HG03064 (cell line): ENCODE results near the gene KCNAB1.

ENCODE experiments used
- ATAC-seq: cut with Tn5 transposase; IDR thresholded peaks from one replicate; pipeline ENCODE4 v1.9.1; 2021; ENCODE audit warnings: low read depth; ENCODE audit not compliant: unreplicated experiment

Gene KCNAB1

DNA sequence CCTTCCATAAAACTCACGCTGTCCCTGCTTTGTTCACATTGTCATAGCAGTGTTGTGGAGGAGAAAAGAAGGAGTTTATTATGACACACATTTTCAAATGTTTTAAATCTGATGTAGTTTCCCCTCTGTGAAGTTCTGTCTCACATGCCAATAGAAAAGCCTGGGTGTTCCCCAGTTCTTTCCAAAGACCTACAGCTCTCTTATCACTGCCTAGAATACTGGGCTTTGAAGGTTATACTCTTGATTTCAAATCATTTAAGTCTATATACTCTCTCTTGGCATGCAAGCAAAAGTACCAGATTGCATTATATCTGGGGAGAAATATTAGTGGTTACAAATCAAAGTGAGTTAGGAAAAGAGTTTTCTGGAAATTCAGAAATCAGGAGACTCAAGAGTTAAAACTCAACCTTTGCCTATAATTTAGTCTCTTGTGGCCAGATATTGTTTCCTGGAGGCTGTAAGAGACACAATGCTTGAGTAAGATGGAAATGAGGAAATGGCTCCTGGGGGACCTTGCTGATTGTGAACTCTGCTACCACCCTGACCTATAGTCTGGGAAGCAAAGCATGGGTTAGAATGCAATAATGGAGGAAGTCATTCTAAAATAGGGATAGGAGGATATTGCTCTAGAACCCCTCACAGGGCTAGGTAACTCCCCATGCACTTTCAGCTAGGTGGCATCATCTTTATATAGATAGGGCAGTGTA is 182.8 kb downstream of the KCNAB1 start:
- no peak for ATAC-seq

DNA sequence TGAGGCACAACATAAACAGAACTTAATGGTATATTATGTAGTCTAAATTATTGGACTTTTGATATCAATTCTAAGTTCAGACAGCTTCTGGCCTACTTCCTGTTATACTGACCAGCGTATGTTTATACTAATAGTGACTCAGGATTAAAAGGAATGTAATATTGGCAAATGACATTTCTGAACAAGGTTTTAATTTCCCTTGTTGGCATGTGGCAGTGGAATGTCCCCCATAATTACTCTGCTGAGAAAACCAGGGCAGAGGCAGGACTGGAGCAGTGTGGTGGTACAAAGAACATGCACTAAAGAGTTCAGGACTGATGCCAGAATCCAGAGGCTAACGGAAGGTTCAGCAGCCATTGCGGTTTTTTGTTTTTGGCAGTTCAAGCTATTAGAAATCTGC is 184.0 kb downstream of the KCNAB1 start:
- no peak for ATAC-seq

DNA sequence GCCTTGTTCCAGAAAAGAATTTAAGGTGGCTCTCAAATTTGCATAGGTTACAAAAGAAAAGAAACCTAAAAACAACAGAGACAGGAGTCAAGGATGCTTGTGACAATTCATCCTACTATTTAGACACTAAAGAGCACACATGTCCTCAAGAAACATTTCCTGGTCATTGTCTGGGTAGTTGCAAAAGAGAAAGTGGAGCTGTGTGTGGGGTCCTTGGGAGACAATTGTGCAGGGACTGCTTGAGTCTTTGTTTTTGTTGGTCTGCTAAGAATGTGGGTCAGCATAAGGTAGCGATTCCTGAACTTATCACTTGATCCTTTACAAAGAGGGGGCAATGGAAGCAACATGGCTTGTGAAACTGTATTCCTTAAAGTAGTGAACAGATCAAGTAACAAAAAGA is 185.3 kb downstream of the KCNAB1 start:
- ATAC-seq, result no peak

DNA sequence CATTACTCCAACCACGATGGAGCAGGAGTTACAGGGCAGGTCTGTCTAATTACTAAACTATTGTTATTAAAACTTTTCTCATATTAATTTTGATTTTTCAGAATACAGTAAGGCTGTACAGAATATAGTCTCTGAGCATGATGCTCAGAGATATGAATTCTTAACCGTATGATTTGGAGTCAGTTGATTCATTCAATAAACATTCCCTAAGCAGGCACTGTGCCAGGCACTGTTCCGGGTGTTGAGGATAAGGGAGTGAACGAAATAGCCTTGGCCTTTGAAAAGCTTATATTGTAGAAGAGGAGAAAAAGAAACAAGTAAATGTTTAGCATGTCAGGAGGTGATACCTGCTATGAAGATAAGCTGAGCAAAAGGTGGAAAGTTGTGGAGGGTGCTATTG is 187.3 kb downstream of the KCNAB1 start:
- no peak for ATAC-seq

DNA sequence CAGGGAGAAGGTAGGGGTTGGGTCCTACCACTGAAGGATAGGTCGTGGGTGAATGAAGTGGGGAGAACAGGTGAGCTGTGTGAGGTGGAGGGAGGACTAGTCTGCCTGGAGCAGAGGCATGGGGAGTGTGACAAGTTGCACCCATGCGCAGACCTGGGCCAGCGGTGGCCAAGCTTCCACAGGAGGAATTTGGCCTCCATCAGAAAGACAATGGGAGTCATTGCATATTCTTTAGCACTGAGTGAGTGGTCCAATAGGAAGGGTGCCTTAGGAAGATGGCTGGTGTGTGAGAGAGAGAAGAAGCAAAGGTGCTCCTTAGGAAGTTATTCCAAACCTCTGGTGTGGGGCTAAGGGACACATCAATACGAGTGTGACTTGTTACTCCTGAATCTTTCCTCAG is 191.1 kb downstream of the KCNAB1 start:
- ATAC-seq, result no peak

DNA sequence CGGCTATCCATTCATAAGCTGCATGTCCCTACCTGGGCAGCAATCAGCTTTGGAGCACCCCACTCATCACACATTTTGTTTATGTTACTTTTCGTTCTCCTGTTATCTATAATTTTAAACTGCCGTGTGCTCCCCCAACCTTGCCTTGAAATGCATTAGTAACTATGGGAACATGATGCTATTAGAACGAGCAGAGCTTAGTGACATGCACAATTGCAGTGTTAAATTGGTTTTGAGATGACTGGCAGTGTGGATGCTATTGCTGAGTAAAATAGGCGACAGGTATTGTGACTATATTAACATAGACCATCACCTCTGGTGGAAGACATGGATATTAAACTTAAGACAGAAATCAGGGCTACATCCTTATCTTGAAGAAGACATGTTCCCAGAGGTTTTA is 191.6 kb downstream of the KCNAB1 start:
- ATAC-seq, result no peak

DNA sequence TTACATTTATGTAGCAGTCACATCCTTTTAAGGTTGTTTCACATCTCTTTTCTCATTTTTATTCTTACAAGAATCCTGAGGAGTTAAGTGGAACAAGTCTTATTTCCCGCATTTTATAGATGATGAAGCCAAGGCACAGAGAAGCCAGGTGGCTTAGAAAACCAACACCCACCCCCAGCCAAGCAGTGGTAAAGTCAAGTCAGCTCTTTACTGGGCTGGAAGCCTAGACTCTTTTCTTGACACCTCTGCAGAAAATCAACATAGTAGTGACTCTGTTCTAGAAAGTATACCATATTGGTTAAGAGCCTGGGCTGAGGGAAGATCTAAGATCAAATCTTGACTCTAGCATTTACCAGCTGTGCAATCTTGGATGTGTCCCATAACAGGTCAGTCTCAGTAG is 195.7 kb downstream of the KCNAB1 start:
- ATAC-seq, result no peak

DNA sequence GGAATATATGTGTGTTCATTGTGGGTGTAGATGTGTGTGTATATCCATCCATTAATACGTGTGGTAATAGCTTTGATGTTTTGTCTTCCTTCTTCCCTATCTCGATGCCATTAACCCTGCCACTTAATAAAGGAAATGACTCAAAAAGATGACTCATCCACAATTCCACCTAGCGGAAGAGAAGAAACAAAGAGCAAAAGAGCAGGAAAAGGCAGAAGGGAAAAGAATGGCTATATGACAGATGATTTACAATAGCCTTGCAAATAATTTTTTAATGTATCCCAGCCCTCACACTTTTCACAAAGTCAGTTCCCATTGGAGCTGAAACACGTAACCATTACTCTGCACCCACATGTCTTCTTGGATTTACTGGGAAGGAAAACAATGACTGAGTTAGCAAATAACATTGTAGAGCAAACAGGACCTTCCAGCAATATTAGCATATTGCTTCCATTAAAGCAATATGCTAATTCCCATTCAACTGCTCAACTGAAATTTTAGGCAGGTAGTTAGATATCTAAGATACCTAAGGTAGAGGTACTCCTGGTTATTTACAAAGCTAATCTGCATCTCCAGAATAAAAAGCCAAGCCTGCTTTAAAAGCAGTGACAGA is 197.2 kb downstream of the KCNAB1 start:
- no peak for ATAC-seq

DNA sequence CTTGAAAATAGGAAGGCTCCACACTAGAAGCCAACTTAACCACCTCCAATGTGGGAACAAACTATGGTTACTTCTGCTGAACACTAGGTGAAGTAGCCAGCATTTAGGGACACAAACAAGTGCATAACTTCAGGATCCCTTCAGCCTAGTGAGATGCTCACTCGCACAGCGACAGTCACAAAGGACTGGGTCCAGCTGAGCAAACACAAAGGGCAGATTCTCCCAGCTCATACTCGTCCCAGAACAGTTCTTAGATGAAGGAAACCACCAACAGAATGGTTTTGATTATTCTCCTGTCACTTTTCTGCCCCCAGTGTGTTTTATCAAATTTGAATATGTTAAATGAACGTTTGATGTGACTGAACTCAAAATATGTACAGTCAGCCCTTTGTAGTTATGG is 201.6 kb downstream of the KCNAB1 start:
- no peak for ATAC-seq

DNA sequence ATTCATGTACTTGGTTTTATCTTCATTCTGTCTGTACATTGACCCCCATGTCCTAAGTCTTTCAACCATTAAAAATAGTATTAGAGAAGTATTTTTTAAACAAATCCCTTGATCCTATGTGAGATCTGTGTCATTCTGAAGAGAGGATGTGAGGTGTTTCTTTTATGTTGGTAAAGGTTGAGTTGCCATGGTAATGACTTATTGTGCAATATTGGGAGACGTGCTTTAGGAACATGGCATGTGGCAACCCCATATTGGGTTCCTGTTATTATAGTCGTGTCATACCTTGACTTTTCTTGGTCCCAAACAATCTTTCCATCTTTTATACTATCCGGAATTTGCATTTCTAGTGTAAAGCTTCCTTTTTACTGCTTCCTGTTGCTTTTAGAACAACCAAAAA is 203.1 kb downstream of the KCNAB1 start:
- ATAC-seq, result no peak

DNA sequence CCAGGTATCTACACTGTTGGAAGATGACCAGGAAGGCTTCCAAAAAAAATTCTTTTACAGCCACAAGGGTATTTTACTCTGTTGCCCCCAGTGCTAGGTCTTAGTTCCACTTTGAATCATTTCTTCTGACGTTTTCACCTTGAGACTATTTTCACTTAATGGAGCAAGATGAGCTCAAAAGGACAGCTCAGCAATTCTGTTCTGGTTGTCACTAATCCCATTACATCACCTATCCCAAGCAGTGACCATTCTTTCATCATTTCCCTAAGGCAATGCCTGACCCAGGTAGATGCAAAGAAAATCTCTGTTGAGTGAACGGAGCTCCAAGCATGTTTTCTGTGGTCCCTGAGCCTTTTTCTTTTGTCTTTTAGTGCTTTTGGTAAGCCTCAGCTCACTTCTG is 210.0 kb downstream of the KCNAB1 start:
- no peak for ATAC-seq

DNA sequence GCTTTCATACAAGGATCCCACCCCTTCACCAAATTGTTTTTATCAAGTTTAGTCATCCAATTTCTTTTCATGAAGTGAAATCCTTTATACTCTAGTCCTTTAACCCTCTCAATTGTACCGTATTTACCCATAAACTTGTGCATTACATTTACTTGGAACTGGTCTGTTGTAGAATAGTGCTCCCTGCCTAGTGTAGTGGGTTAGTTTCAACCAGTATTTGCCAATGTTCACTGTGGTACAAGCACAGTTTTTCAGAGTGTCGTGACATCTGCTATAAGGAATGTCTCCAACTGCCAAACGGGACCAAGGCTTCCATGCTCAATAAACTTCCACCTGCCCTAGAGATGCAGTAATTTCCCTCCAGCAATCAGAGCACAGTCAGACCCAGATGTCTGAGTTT is 211.9 kb downstream of the KCNAB1 start:
- no peak for ATAC-seq

DNA sequence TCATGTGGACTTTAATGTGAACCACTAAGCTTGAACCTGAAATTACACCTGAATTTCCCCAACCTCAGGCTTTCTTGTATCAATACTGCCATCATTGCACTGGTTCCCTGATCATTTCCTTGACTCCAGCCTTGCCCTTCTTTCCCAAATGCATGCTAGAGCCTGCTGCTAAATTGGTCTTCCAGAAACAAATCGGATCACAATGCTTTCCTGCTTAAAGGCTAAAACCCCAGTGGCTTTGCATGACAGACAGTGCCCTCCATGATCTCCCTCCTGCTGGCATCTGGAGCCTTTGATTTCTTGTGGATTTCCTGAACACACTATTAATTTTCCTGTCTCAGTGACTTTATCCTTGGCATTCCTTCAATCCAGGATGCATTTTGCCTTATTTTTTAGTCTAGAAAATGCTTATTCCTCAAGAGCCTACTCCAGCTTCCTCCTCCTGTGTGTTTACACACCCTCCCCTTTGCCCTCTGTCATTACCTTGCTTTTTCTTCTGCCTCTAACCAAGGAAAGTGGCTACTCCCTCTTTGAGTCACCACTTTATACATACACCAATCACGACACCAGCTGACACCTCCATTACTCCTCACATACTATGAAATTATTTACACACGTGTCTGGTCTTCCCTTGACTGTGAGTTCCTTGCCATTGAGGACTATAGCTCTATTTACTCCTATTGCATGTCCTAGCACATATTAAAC is 214.6 kb downstream of the KCNAB1 start:
- no peak for ATAC-seq

DNA sequence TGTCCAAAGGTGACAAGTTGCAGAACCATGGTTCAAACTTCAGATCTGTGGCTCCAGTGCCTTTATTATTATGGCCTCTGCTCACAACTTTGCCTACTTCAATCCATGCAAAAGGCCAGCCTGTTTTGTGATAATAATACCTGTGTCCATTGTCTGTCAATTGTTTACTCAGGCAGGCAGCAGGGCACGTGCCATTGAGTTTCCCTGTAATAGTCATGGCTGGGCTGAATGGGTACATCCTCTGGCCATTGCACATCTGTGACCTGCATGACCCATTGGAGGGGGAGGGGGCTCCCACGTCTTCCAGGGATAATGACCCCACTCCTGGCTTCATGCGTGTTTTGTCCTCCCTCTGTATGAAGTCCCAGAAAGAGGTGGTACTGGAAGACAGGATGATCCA is 219.1 kb downstream of the KCNAB1 start:
- no peak for ATAC-seq

DNA sequence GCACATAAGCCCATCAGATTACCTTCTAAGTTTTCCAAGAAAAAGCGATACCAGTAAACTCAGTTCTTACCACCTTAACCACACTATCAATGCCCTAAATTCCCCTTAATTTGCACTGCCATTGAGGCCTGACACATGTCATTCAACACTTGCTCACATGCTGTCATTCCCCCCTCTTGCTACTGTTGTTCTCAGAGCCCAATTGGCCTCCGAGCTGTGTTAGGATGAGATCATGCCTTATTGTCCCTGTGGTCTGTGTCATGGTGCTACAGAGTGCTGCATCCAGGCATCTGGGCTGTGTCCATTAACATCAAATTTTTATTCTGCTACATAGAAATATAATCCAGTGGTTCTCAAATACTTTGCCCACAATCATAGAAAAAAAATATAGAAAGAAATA is 221.0 kb downstream of the KCNAB1 start:
- ATAC-seq, result no peak

DNA sequence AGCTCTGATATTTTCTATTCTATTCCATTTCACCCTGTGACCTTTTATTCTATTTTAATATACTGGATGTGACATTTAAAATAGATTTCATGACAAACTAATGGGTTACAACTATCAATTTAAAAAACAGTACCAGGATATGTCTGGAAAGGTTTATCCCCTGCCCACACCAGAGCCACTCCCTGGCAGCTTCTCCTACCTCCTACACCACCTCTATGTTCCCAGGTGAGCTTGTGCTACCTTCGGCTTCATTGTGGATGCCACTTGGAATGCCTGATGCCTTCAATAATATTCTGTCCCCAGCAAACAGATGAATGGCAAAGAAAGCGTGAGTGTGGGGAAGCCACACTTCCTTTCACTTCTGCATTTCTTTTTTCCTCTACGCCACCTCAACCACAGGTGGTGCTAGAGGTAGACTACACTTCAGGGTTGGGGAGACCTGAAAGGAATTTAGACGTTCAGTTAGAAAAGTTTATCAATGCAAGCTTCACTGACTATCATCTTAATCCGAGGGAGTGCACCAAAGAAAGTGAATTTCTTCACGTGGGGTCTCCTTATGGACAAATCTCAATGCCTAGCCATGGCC is 221.5 kb downstream of the KCNAB1 start:
- peak; percentile 100 for ATAC-seq

DNA sequence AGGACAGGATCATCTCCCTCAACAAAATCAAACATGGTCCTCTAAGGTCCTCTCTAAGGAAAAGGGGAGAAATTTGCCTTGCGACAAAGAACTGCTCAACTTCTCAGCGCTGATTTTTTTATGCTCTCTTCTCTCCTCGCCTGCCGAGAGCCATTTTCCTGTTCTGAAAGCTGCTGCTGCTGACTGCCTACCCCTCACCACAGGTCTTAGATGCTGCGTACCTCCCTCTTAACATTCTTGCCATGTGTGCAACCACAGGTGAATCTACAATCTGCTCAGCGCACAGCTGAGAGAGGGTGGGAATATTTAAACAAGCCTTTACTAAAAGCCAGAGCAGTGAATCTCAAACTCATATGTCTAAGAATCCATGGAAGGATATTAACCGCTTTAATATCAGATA is 223.8 kb downstream of the KCNAB1 start:
- no peak for ATAC-seq

DNA sequence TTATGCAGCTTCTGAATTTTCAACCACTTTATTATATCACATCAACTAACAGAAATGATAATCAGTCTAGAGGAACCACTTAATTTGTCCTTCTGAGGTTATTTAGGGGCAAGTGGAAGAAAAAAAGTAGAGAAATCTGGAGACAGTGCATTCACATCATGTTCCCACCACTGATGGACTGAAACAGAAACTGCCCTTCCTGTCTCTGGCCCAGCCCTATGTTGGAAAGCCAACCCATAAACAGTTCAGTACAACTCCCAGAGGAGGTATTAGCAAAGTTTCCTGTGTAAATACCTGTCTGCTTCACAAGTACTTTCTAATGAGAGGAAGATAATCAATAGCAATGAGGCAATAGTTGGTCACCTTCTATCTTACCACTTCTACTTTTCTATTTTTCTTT is 228.7 kb downstream of the KCNAB1 start:
- no peak for ATAC-seq

DNA sequence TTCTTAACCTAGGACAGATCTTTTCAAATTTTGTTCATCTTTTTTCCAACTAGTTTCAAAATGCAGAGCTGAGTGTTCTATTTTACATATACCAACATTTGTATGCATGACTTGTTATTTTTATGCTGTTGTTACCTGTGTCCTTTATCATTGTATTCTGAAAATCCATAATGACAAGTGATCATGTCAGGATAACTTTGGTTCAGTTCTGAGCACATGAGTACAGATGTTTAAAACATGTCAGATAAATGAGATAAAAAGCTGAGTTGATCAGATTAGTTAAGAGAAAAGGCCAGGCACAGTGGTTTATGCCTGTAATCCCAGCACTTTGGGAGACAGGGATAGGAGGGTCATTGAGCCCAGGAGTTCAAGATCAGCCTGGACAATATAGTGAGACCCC is 229.6 kb downstream of the KCNAB1 start:
- ATAC-seq, result no peak

DNA sequence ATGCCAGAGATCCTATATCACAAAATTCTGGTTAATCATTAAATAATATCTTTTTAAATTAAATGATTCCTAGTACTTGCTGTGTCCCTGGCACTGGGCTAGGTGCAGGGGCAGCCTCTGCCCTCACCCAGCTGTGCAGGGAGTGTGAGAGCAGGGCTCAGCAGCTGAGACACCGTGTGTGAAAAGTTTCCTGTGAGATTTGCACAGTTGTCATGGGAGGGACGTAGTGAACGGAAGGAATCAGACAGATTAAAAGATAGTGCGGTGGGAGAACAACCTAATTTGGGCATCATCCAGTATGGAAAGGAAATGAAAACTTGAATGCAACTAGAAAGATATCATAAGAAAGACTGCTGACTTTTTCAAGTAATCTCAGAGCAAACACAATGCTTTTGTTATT is 230.4 kb downstream of the KCNAB1 start:
- no peak for ATAC-seq

DNA sequence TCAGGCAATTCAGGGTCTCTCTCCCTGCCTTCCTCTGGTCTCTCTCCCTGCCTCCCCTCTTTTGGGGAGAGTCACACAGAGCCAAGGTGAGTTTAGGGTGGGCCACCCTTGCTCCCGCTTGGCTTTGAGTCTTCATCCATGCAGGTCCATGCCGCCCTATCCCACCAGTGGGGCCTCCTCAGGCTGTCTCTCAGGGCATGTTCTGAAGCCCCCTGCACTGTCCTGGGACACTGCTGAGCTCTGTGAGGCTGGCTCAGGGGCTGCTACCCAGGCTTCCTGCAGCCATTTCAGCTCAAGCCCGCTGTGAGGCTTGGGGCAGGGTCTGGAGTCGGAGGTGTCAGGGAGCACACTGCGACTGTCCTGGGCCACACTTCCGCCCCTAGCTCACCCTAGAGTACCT is 231.4 kb downstream of the KCNAB1 start:
- no peak for ATAC-seq

DNA sequence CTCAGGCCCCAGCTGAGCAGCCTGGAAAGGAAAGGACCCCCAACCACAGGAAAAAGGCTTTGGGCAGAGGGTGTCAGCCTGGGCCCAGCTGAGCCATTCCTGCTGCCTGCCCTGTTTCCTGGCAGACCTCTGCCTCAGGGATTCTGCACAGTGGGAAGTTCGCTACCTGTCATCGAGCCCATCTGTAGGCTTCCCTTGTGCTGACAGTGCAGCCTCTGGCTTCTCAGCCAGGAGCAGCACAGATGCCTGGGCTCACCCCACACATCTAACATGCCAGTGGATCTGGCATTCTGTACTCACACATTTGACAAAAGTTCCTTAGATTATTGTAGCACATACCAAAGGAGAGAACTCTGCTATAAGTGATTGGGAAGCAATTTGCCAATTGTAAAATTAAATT is 232.3 kb downstream of the KCNAB1 start:
- ATAC-seq, result no peak
